Daoy (cell line): ENCODE data around the gene FPGS. TPM values are rescaled to one million over a fixed set of nuclear protein-coding genes. Genes with fewer than 3 reads are reported as not detected.
"Not testable (repeated sequence)": the region's sequence is repeated elsewhere in the genome, so short reads cannot be mapped to it uniquely, and the experiment has no call there.

ENCODE experiments used
- DNase-seq: peaks from one replicate; pipeline ENCODE4 v3.0.0-alpha.2; 2015; ENCODE audit warnings: low read depth
- total RNA-seq: library from RNA; depleted of rRNA; stranded (reverse); fragments of >200 nt; shearing (Covaris generic); gene quantifications from 2 replicates; pipeline ENCODE4 v1.2.3, GENCODE V29; 2014

FPGS gene
- total RNA-seq, 1 experiment from 2014 or later, result 117 TPM

GRCh38 chr9:127770905-127771569 is 31.6 kb upstream of the FPGS start:
- DNase-seq, result peak; percentile 100

GRCh38 chr9:127771570-127772189 is 31.0 kb upstream of the FPGS start:
- DNase-seq, result no peak

GRCh38 chr9:127772603-127773002 is 30.1 kb upstream of the FPGS start:
- no peak for DNase-seq

- DNase-seq, result no peak
These were observed 29.4 kb upstream of the FPGS start for GRCh38 chr9:127773272-127773671.

- DNase-seq, result no peak
These were observed 28.7 kb upstream of the FPGS start for GRCh38 chr9:127773981-127774380.

- no peak for DNase-seq
These were observed 26.3 kb upstream of the FPGS start for GRCh38 chr9:127776195-127776923.

- no peak for DNase-seq
These were observed 25.8 kb upstream of the FPGS start for GRCh38 chr9:127776924-127777289.

GRCh38 chr9:127777368-127777980 is 25.2 kb upstream of the FPGS start:
- DNase-seq, result no peak

- no peak for DNase-seq
These were observed 24.2 kb upstream of the FPGS start, which contains the start of gene SH2D3C for GRCh38 chr9:127778280-127779135. TSS of gene SH2D3C (minus strand) at chr9:127778666. CDS start at chr9:127778627, 39 bp downstream.

- no peak for DNase-seq
These were observed 23.3 kb upstream of the FPGS start for GRCh38 chr9:127779136-127779981.

GRCh38 chr9:127780126-127780885 is 22.4 kb upstream of the FPGS start:
- no peak for DNase-seq

GRCh38 chr9:127780909-127781308 is 21.8 kb upstream of the FPGS start:
- not testable (repeated sequence) for DNase-seq

GRCh38 chr9:127781806-127782205 is 20.9 kb upstream of the FPGS start:
- DNase-seq, result no peak

GRCh38 chr9:127783111-127784008 is 19.3 kb upstream of the FPGS start:
- no peak for DNase-seq

GRCh38 chr9:127785023-127785932 is 17.4 kb upstream of the FPGS start:
- peak; percentile 91 for DNase-seq

- peak; percentile 97 for DNase-seq
These were observed 16.5 kb upstream of the FPGS start, which contains the start of gene CDK9 for GRCh38 chr9:127785933-127786772. TSS of gene CDK9 (plus strand) at chr9:127786034. CDS start at chr9:127786149, 115 bp downstream.

GRCh38 chr9:127786773-127787104 is 15.9 kb upstream of the FPGS start:
- DNase-seq, result no peak
